Measurements from ENCODE around the gene TAS2R41. TPM values are rescaled to one million over a fixed set of nuclear protein-coding genes. Genes with fewer than 3 reads are reported as not detected.

The TAS2R41 gene
- total RNA-seq, 2 donors from 2014 or later, result not detected

- DNase-seq, result no peak
- WGBS, 2 donors, result 78 to 79% methylated on average over 4 of the region's 4 CpGs
Observed at GRCh38 chr7:143443153-143443552, 34.5 kb upstream of the TAS2R41 start, which contains the start of gene TAS2R60. TSS of gene TAS2R60 (plus strand) at chr7:143443453. CDS start at chr7:143443453, 0 bp downstream.

GRCh38 chr7:143444063-143444782 is 33.5 kb upstream of the TAS2R41 start:
- Histone ChIP-seq H3K4me1 (no peaks in the 10 kb centered on the region), H3K36me3 (replicated peaks in 1 of 2; ENCODE audit: insufficient read depth in 1 of 2, low read depth in 2 of 2) (no peaks in the 10 kb centered on the region), H3K27me3 (no peaks in the 10 kb centered on the region), H3K4me3 (no peak overlapping the region), H3K27ac (no peak overlapping the region), H3K9me3 (no peaks in the 10 kb centered on the region)
- intact Hi-C loops (cut with DNase I), result no loop called here
- ATAC-seq (no peak), DNase-seq (no peak)
- no peak for TF ChIP-seq CTCF (IDR thresholded peaks at IDR 0.05)
- TF ChIP-seq POLR2A (IDR thresholded peaks at IDR 0.05), result no peak
- 71 to 79% methylated on average over 6 of the region's 6 CpGs for WGBS, 2 donors

More at GRCh38 chr7:143443153-143443552, 34.5 kb upstream of the TAS2R41 start, which contains the start of gene TAS2R60:
- ATAC-seq, result no peak
- intact Hi-C loops (cut with DNase I), result no loop called here
- Histone ChIP-seq H3K27me3 (no peaks in the 10 kb centered on the region), H3K4me3 (no peak within 1 kb of the TSS), H3K36me3 (replicated peaks in 1 of 2; ENCODE audit: insufficient read depth in 1 of 2, low read depth in 2 of 2) (no peaks in the 10 kb centered on the region), H3K9me3 (no peaks in the 10 kb centered on the region), H3K4me1 (no peaks in the 10 kb centered on the region), H3K27ac (no peak within 1 kb of the TSS)
- TF ChIP-seq POLR2A (IDR thresholded peaks at IDR 0.05) (no peak), CTCF (IDR thresholded peaks at IDR 0.05) (no peak)

GRCh38 chr7:143444785-143445184 is 32.9 kb upstream of the TAS2R41 start:
- no peak overlapping the region for H3K4me3 ChIP-seq
- DNase-seq (no peak), ATAC-seq (no peak)
- H3K36me3 ChIP-seq (replicated peaks in 1 of 2; ENCODE audit: insufficient read depth in 1 of 2, low read depth in 2 of 2), result no peaks in the 10 kb centered on the region
- no peak for TF ChIP-seq CTCF (IDR thresholded peaks at IDR 0.05)
- no peak for TF ChIP-seq POLR2A (IDR thresholded peaks at IDR 0.05)
- H3K9me3 ChIP-seq, result no peaks in the 10 kb centered on the region
- no peaks in the 10 kb centered on the region for H3K27me3 ChIP-seq
- H3K4me1 ChIP-seq, result no peaks in the 10 kb centered on the region
- WGBS, 2 donors, result 92 to 100% methylated on average over 1 of the region's 1 CpG
- intact Hi-C loops (cut with DNase I), result no loop called here
- H3K27ac ChIP-seq, result no peak overlapping the region

- no peaks in the 10 kb centered on the region for H3K36me3 ChIP-seq (replicated peaks in 1 of 2; ENCODE audit: insufficient read depth in 1 of 2, low read depth in 2 of 2)
- H3K4me3 ChIP-seq, result no peak overlapping the region
- no peak for ATAC-seq
- no peak for DNase-seq
- H3K4me1 ChIP-seq, result no peaks in the 10 kb centered on the region
- H3K9me3 ChIP-seq, result no peaks in the 10 kb centered on the region
- no peak overlapping the region for H3K27ac ChIP-seq
- intact Hi-C loops (cut with DNase I), result no loop called here
- 48 to 50% methylated on average over 3 of the region's 3 CpGs for WGBS, 2 donors
- TF ChIP-seq CTCF (IDR thresholded peaks at IDR 0.05) (no peak), POLR2A (IDR thresholded peaks at IDR 0.05) (no peak)
- no peaks in the 10 kb centered on the region for H3K27me3 ChIP-seq
Observed at GRCh38 chr7:143447466-143447865, 30.2 kb upstream of the TAS2R41 start.

GRCh38 chr7:143448429-143448828 is 29.2 kb upstream of the TAS2R41 start:
- H3K36me3 ChIP-seq (replicated peaks in 1 of 2; ENCODE audit: insufficient read depth in 1 of 2, low read depth in 2 of 2), result no peaks in the 10 kb centered on the region
- WGBS, 2 donors, result 84 to 85% methylated on average over 5 of the region's 5 CpGs
- no peak overlapping the region for H3K4me3 ChIP-seq
- H3K27me3 ChIP-seq, result no peaks in the 10 kb centered on the region
- TF ChIP-seq CTCF (IDR thresholded peaks at IDR 0.05), result no peak
- intact Hi-C loops (cut with DNase I), result no loop called here
- H3K27ac ChIP-seq, result no peak overlapping the region
- DNase-seq (no peak), ATAC-seq (no peak)
- H3K9me3 ChIP-seq, result no peaks in the 10 kb centered on the region
- no peaks in the 10 kb centered on the region for H3K4me1 ChIP-seq

All from body of pancreas (tissue), 4 donors.